Thyroid gland (tissue), 4 donors: Measurements from ENCODE around the gene EXD2.

Experiments
- CTCF ChIP-seq, 6 experiments: fragments of 200-600 bp in 3 of 6; fragments of 450-650 bp in 3 of 6; sonication (generic) in 3 of 6; IDR thresholded peaks; one replicate each; pipeline ENCODE4 v1.5.1; 2016 to 2019; ENCODE audit warnings: antibody characterized with exemption in 6 of 6, mild to moderate bottlenecking in 2 of 6, inconsistent platforms in 1 of 6, moderate library complexity in 1 of 6
- POLR2A ChIP-seq, 2 donors: fragments of 450-650 bp; IDR thresholded peaks; one replicate each; pipeline ENCODE4 v1.6.1; 2017; ENCODE audit warnings: antibody characterized with exemption in 2 of 2, mild to moderate bottlenecking in 2 of 2, moderate library complexity in 1 of 2

DNA sequence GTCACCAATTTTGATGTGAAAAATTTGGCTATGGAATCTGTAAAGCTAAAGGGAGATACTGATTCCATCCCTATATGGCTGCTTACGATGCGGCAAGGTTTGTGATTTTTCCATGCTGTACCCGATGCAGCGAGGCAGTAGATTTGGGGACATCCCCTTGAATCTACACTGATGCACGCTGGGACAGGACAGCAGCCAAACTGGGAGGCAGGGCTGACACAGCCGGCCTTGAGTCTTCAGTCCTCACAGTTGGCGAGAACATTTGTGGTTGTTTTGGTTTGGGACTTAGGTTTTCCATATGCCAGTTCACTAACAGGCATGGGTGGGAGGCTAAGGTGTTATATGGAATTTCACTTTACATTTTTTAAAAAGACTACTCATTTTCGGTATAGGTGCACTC, 72.5 kb downstream of the EXD2 start:
- TF ChIP-seq POLR2A (IDR thresholded peaks at IDR 0.05) (no peak), CTCF (IDR thresholded peaks at IDR 0.05) (no peak)
